ENCODE measurements around the gene ADNP2. TPM values are rescaled to one million over a fixed set of nuclear protein-coding genes. Genes with fewer than 3 reads are reported as not detected.

ADNP2 gene
- total RNA-seq, 4 donors from 2014 or later: 16.5 to 21.8 (median 16.8) TPM

- 62 to 69% methylated on average over 12 to 13 of the region's 13 CpGs for WGBS, 2 donors
- TF ChIP-seq EP300 (IDR thresholded peaks at IDR 0.05): no peak
- TF ChIP-seq POLR2A (IDR thresholded peaks at IDR 0.05): no peak
- TF ChIP-seq CTCF (IDR thresholded peaks at IDR 0.05): no peak
- Histone ChIP-seq H3K9me3 (peaks cover 0 to 15% (median 1%) of the 10 kb centered on the region in 4 donors), H3K36me3 (peaks cover 0 to 7% (median 0%) of the 10 kb centered on the region in 3 donors), H3K4me1 (peaks cover 0 to 14% (median 0%) of the 10 kb centered on the region in 4 donors), H3K27me3 (no peaks in the 10 kb centered on the region), H3K4me3 (no peak overlapping the region), H3K27ac (no peak overlapping the region)
- no peak for DNase-seq (ENCODE audit: low spot score in 2 of 2)
Observed at GRCh38 chr18:80167931-80168330, 58.9 kb downstream of the ADNP2 start.

GRCh38 chr18:80168346-80168745, 59.3 kb downstream of the ADNP2 start:
- TF ChIP-seq POLR2A (IDR thresholded peaks at IDR 0.05) (no peak), EP300 (IDR thresholded peaks at IDR 0.05) (no peak), CTCF (IDR thresholded peaks at IDR 0.05) (no peak)
- no peak for DNase-seq (ENCODE audit: low spot score in 2 of 2)
- Histone ChIP-seq H3K4me3 (no peak overlapping the region), H3K27me3 (no peaks in the 10 kb centered on the region), H3K9me3 (peaks cover 0 to 15% (median 1%) of the 10 kb centered on the region in 4 donors), H3K27ac (no peak overlapping the region), H3K36me3 (peaks cover 0 to 3% (median 0%) of the 10 kb centered on the region in 3 donors), H3K4me1 (peaks cover 0 to 14% (median 0%) of the 10 kb centered on the region in 4 donors)
- 87 to 92% methylated on average over 2 of the region's 2 CpGs for WGBS, 2 donors

- no peak for DNase-seq (ENCODE audit: low spot score in 2 of 2)
- WGBS, 2 donors: 84 to 94% methylated on average over 8 to 11 of the region's 15 CpGs
- H3K4me1 ChIP-seq: peaks cover 0 to 14% (median 0%) of the 10 kb centered on the region in 4 donors
Observed at GRCh38 chr18:80168982-80169381, 59.9 kb downstream of the ADNP2 start.

DNA sequence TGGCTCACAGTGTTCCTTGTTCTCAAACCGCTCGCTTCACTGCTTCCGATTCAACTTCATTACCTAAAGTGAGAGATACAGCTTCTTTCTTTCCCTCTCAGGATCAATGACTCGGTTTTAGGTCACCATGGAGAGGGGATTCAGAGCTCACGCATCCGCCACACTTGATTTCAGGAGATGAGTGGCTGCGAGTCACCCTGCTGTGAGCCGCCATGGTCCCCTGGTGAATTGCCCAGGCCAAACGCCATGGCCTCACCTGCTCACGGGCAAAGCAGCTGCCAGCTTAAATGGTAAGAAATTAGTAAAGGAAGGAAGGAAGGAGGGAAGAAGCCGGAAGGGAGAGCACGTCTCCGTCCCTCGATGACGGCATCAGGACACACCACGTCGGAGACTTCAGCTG, 60.5 kb downstream of the ADNP2 start:
- 90 to 91% methylated on average over 17 of the region's 17 CpGs for WGBS, 2 donors
- no peak overlapping the region for H3K27ac ChIP-seq
- H3K4me1 ChIP-seq: peaks cover 0 to 14% (median 0%) of the 10 kb centered on the region in 4 donors
- H3K27me3 ChIP-seq: no peaks in the 10 kb centered on the region
- DNase-seq (ENCODE audit: low spot score in 2 of 2): no peak
- H3K9me3 ChIP-seq: peaks cover 0 to 7% (median 1%) of the 10 kb centered on the region in 4 donors
- H3K36me3 ChIP-seq: no peaks in the 10 kb centered on the region
- TF ChIP-seq EP300 (IDR thresholded peaks at IDR 0.05): no peak
- TF ChIP-seq CTCF (IDR thresholded peaks at IDR 0.05): no peak
- no peak overlapping the region for H3K4me3 ChIP-seq

More at GRCh38 chr18:80168982-80169381, 59.9 kb downstream of the ADNP2 start:
- TF ChIP-seq CTCF (IDR thresholded peaks at IDR 0.05) (no peak), EP300 (IDR thresholded peaks at IDR 0.05) (no peak), POLR2A (IDR thresholded peaks at IDR 0.05) (no peak)
- H3K4me3 ChIP-seq: no peak overlapping the region
- H3K9me3 ChIP-seq: peaks cover 0 to 12% (median 1%) of the 10 kb centered on the region in 4 donors
- no peak overlapping the region for H3K27ac ChIP-seq
- no peaks in the 10 kb centered on the region for H3K36me3 ChIP-seq
- no peaks in the 10 kb centered on the region for H3K27me3 ChIP-seq

- WGBS, 2 donors: 78 to 84% methylated on average over 7 of the region's 7 CpGs
- Histone ChIP-seq H3K4me3 (no peak overlapping the region), H3K27ac (peak overlapping the region in 2 of 4 donors; percentile 28 to 45)
Observed at GRCh38 chr18:80170395-80171053, 61.5 kb downstream of the ADNP2 start.

More at GRCh38 chr18:80170395-80171053, 61.5 kb downstream of the ADNP2 start:
- Histone ChIP-seq H3K27me3 (no peaks in the 10 kb centered on the region), H3K9me3 (no peaks in the 10 kb centered on the region), H3K36me3 (no peaks in the 10 kb centered on the region), H3K4me1 (peaks cover 0 to 14% (median 0%) of the 10 kb centered on the region in 4 donors)
- DNase-seq (ENCODE audit: low spot score in 2 of 2): no peak
- TF ChIP-seq CTCF (IDR thresholded peaks at IDR 0.05) (no peak), POLR2A (IDR thresholded peaks at IDR 0.05) (no peak), EP300 (IDR thresholded peaks at IDR 0.05) (no peak)

All from tibial nerve (tissue), 4 donors.